Measurements from ENCODE around the gene HEG1.

DNA sequence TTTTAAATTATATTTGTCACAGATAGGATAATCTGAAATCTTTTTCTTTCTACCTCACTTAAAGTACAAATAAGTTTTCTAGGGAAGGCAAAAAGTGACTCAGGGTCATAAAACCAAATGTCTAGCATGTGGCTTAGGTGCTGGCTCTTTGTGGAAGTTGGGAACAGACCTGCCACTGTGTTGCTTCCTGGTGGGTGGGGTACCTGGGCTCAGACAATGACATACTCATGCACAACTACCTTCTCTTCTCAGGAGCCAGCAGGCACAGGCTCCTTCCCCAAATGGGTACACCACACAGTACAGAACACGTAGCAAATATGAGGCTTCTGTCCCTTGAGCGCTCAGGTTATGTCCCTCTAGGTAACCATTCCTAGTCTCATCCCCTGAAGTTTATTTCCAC is 81.1 kb downstream of the HEG1 start:
- TF ChIP-seq, protein P1, sequence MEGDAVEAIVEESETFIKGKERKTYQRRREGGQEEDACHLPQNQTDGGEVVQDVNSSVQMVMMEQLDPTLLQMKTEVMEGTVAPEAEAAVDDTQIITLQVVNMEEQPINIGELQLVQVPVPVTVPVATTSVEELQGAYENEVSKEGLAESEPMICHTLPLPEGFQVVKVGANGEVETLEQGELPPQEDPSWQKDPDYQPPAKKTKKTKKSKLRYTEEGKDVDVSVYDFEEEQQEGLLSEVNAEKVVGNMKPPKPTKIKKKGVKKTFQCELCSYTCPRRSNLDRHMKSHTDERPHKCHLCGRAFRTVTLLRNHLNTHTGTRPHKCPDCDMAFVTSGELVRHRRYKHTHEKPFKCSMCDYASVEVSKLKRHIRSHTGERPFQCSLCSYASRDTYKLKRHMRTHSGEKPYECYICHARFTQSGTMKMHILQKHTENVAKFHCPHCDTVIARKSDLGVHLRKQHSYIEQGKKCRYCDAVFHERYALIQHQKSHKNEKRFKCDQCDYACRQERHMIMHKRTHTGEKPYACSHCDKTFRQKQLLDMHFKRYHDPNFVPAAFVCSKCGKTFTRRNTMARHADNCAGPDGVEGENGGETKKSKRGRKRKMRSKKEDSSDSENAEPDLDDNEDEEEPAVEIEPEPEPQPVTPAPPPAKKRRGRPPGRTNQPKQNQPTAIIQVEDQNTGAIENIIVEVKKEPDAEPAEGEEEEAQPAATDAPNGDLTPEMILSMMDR (IDR thresholded peaks at IDR 0.05), result no peak
- TF ChIP-seq POLR2AphosphoS5 (IDR thresholded peaks at IDR 0.05) (no peak), POLR2A (IDR thresholded peaks at IDR 0.05) (no peak), EP300 (IDR thresholded peaks at IDR 0.05) (no peak)

Measured in sigmoid colon (tissue), 4 donors.